ENCODE measurements around the gene ACSS1. TPM values are rescaled to one million over a fixed set of nuclear protein-coding genes. Genes with fewer than 3 reads are reported as not detected.
A peak's percentile ranks its signal among the peaks of the same experiment; 100 is the strongest.

Gene ACSS1
- total RNA-seq, 1 experiment from 2014 or later = 0.61 TPM

DNA sequence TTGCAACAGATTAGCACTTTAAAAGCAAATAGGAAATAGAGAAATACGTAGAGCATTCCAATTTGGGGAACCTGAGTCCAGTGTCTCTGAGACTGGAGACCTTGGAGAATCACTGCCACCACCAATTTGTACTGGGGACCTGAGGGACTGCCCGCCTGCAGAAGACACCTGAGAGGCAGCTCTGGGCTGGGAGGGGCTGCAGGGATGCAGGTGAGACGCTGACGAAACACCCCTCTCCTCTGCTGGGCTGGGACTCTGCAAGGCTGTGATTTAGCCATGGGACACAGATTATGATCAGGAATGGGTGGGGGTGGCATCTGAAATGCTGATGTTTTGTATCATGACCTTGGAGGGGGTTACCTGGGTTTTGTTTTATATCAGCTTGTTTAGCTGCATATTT, 58.4 kb downstream of the ACSS1 start:
- Histone ChIP-seq H4K5ac (ENCODE audit: insufficient read length, low read depth, low read length) (no peak overlapping the region), H2BK20ac (ENCODE audit: low read depth, low read length, poor library complexity, severe bottlenecking) (no peak overlapping the region), H2AFZ (ENCODE audit: low read length) (no peak overlapping the region), H2BK15ac (ENCODE audit: low read depth, low read length) (no peak overlapping the region), H3K27ac (ENCODE audit: insufficient read length, low read depth, low read length) (no peak overlapping the region), H3K79me2 (ENCODE audit: insufficient read depth, low read length) (no peaks in the 10 kb centered on the region), H4K8ac (replicated peaks; ENCODE audit: insufficient read length, low read depth, low read length) (no peak overlapping the region), H3K79me1 (ENCODE audit: insufficient read depth, low read depth, low read length, poor library complexity, severe bottlenecking) (no peaks in the 10 kb centered on the region), H2BK120ac (ENCODE audit: low read depth, low read length, poor library complexity, severe bottlenecking) (no peak overlapping the region), H3K4me1 (ENCODE audit: insufficient read depth, low read length) (no peaks in the 10 kb centered on the region), H2BK5ac (ENCODE audit: insufficient read length, low read length) (no peak overlapping the region), H3K23me2 (ENCODE audit: insufficient read length, low read depth, low read length, poor library complexity, severe bottlenecking) (no peaks in the 10 kb centered on the region), H3K23ac (ENCODE audit: insufficient read length, low read depth, low read length) (no peak overlapping the region), H3T11ph (ENCODE audit: low read length) (no peak overlapping the region), H2AK5ac (ENCODE audit: insufficient read length, low read length) (no peak overlapping the region), H3K9ac (ENCODE audit: extremely low read depth, insufficient read length, low read length) (no peak overlapping the region), H4K91ac (ENCODE audit: insufficient read length, low read depth, low read length) (no peak overlapping the region), H3K4me2 (ENCODE audit: insufficient read depth, insufficient read length, low read length) (no peak overlapping the region), H3K18ac (ENCODE audit: insufficient read length, low read depth, low read length) (no peak overlapping the region), H3K56ac (ENCODE audit: insufficient read length, low read depth, low read length) (no peak overlapping the region), H4K20me1 (ENCODE audit: control insufficient read depth, insufficient read depth, insufficient read length) (no peaks in the 10 kb centered on the region), H3K14ac (ENCODE audit: insufficient read depth, low read length) (no peak overlapping the region), H3K4ac (ENCODE audit: low read depth, low read length) (no peak overlapping the region), H2BK12ac (ENCODE audit: insufficient read length, low read depth, low read length) (no peak overlapping the region), H3K9me3 (ENCODE audit: control insufficient read depth, low read depth, low read length) (no peaks in the 10 kb centered on the region), H3K27me3 (ENCODE audit: insufficient read depth, low read length) (no peaks in the 10 kb centered on the region)
- H3K4me3 Mint-ChIP-seq = no peak overlapping the region
- H3K4me1 Mint-ChIP-seq = peaks cover 11% of the 10 kb centered on the region in 2 experiments; a peak in 3 of 4 replicates
- H3K27me3 Mint-ChIP-seq (ENCODE audit: low read depth) = peaks cover 54% of the 10 kb centered on the region
- TF ChIP-seq, protein P1, sequence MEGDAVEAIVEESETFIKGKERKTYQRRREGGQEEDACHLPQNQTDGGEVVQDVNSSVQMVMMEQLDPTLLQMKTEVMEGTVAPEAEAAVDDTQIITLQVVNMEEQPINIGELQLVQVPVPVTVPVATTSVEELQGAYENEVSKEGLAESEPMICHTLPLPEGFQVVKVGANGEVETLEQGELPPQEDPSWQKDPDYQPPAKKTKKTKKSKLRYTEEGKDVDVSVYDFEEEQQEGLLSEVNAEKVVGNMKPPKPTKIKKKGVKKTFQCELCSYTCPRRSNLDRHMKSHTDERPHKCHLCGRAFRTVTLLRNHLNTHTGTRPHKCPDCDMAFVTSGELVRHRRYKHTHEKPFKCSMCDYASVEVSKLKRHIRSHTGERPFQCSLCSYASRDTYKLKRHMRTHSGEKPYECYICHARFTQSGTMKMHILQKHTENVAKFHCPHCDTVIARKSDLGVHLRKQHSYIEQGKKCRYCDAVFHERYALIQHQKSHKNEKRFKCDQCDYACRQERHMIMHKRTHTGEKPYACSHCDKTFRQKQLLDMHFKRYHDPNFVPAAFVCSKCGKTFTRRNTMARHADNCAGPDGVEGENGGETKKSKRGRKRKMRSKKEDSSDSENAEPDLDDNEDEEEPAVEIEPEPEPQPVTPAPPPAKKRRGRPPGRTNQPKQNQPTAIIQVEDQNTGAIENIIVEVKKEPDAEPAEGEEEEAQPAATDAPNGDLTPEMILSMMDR (conservative IDR thresholded peaks at IDR 0.05) = no peak
- DNase-seq = peak; percentile 9
- H3K9me3 Mint-ChIP-seq = peaks cover 0 to 3% of the 10 kb centered on the region in 2 experiments; a peak in 2 of 5 replicates
- H3K36me3 Mint-ChIP-seq (ENCODE audit: insufficient read depth in 1 of 3, low read depth in 3 of 3) = no peaks in the 10 kb centered on the region
- no CpG with 5 or more reads among the region's 4 CpGs for WGBS (ENCODE audit: extremely low coverage, insufficient read length, low lambda C conversion rate)
- no peak overlapping the region for H3K27ac Mint-ChIP-seq

Measured in H9 (cell line).